DOHH2 (cell line): ENCODE measurements around the gene PRR23E.

Experiments used
- H3F3A ChIP-seq: fragments of 200-600 bp; sonication (generic), shearing (Covaris generic); 2 replicates; pipeline ENCODE4 v1.6.0; 2016; ENCODE audit warnings: antibody characterized with exemption, mild to moderate bottlenecking; ENCODE audit not compliant: control insufficient read depth, insufficient read depth
- H3K27ac ChIP-seq: fragments of 200-600 bp; sonication (generic); 2 replicates; pipeline ENCODE4 v1.5.1; 2014; ENCODE audit warnings: low read depth, mild to moderate bottlenecking, low read length, moderate library complexity
- H3K27me3 ChIP-seq: fragments of 200-600 bp; sonication (generic); 2 replicates; pipeline ENCODE4 v1.6.1; 2014; ENCODE audit warnings: mild to moderate bottlenecking, low read length, mixed read lengths; ENCODE audit not compliant: control insufficient read depth
- H3K36me3 ChIP-seq: fragments of 200-600 bp; sonication (generic); 2 replicates; pipeline ENCODE4 v1.6.1; 2014; ENCODE audit warnings: mild to moderate bottlenecking, low read length, moderate library complexity, mixed read lengths; ENCODE audit not compliant: control insufficient read depth
- H3K4me1 ChIP-seq: fragments of 200-600 bp; sonication (generic); 2 replicates; pipeline ENCODE4 v1.6.1; 2014; ENCODE audit warnings: mild to moderate bottlenecking, low read length, mixed read lengths; ENCODE audit not compliant: control insufficient read depth
- H3K4me2 ChIP-seq: fragments of 200-600 bp; sonication (generic); 2 replicates; pipeline ENCODE4 v1.6.0; 2014; ENCODE audit warnings: mild to moderate bottlenecking, low read length, moderate library complexity
- H3K4me3 ChIP-seq: fragments of 200-600 bp; sonication (generic); 2 replicates; pipeline ENCODE4 v1.5.1; 2014; ENCODE audit warnings: mild to moderate bottlenecking, low read length, mixed read lengths
- H3K79me2 ChIP-seq: fragments of 200-600 bp; sonication (generic); 2 replicates; pipeline ENCODE4 v1.6.1; 2014; ENCODE audit warnings: mild to moderate bottlenecking, low read length, mixed read lengths; ENCODE audit not compliant: control insufficient read depth
- H3K9me2 ChIP-seq: fragments of 200-600 bp; sonication (generic); replicated peaks from 2 replicates; pipeline ENCODE4 v1.6.1; 2014; ENCODE audit warnings: mild to moderate bottlenecking, low read length, mixed read lengths; ENCODE audit not compliant: control insufficient read depth
- H3K9me3 ChIP-seq: fragments of 200-600 bp; sonication (generic); 2 replicates; pipeline ENCODE4 v1.6.1; 2014; ENCODE audit warnings: antibody characterized with exemption, low read length, mixed read lengths; ENCODE audit not compliant: control insufficient read depth, insufficient read depth
- H4K20me1 ChIP-seq: fragments of 200-600 bp; sonication (generic); 2 replicates; pipeline ENCODE4 v1.6.0; 2014; ENCODE audit warnings: low read depth, mild to moderate bottlenecking, antibody characterized with exemption, low read length, moderate library complexity; ENCODE audit not compliant: control insufficient read depth, insufficient read depth
- CTCF ChIP-seq: fragments of 200-600 bp; sonication (generic); IDR thresholded peaks from one replicate; pipeline ENCODE4 v1.5.1; 2014; ENCODE audit warnings: antibody characterized with exemption, mild to moderate bottlenecking, low read depth, low read length; ENCODE audit not compliant: poor library complexity, severe bottlenecking
- EZH2phosphoT487 ChIP-seq: fragments of 200-600 bp; sonication (generic); IDR thresholded peaks from 2 replicates; pipeline ENCODE4 v1.6.1; 2017; ENCODE audit warnings: borderline replicate concordance, mild to moderate bottlenecking, antibody characterized with exemption, low read length, moderate library complexity, mixed read lengths

The PRR23E gene

DNA sequence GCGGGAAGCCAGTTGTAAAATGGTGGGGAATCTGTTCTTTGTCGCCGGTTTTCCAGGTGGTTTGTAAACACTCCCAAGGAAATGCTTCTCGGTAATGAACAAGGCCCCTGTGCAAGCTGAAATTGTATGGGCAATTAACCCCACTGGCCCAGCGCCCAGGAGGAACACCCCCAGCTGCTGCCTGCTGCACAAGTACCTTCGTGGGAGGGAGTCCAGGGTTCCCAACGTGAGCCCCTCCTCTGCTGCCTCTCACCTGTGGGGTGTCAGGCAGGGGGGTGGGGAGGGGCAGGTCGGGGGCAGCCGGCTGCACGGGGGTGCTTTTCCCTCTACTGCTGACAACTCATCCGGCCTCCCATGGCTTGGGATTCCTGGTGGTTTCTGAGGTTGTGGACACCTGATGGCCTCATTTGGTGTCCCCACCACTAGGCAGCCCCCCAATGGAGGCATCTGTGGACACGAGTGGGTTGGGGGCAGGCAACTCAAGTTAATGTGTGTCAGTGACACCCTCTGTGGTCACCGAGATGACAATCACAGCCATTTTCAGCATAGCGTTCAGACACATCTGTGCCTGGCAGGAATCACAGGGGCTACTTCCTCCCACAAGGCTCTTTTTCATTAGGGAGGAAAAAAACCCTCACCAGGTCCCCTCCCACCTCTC, 35.6 kb upstream of the PRR23E start:
- TF ChIP-seq CTCF (no peak), EZH2phosphoT487 (no peak)
- Histone ChIP-seq H3K4me2 (no peak overlapping the region), H3K9me2 (no peaks in the 10 kb centered on the region; the same call in 1 of the 2 replicates), H4K20me1 (no peaks in the 10 kb centered on the region), H3F3A (no peaks in the 10 kb centered on the region), H3K4me1 (no peaks in the 10 kb centered on the region), H3K4me3 (no peak overlapping the region), H3K27me3 (no peaks in the 10 kb centered on the region), H3K27ac (no peak overlapping the region), H3K79me2 (no peaks in the 10 kb centered on the region), H3K9me3 (peaks cover 15% of the 10 kb centered on the region; the same call in 1 of the 2 replicates), H3K36me3 (no peaks in the 10 kb centered on the region)

GRCh38 chr3:127158614-127159229, 34.2 kb upstream of the PRR23E start:
- H4K20me1 ChIP-seq, result no peaks in the 10 kb centered on the region
- H3K36me3 ChIP-seq, result no peaks in the 10 kb centered on the region
- no peak overlapping the region for H3K4me3 ChIP-seq
- H3K9me2 ChIP-seq, result no peaks in the 10 kb centered on the region; the same call in 1 of the 2 replicates
- H3F3A ChIP-seq, result no peaks in the 10 kb centered on the region
- H3K27me3 ChIP-seq, result no peaks in the 10 kb centered on the region
- H3K79me2 ChIP-seq, result no peaks in the 10 kb centered on the region
- TF ChIP-seq EZH2phosphoT487 (no peak), CTCF (no peak)
- no peak overlapping the region for H3K4me2 ChIP-seq
- H3K4me1 ChIP-seq, result no peaks in the 10 kb centered on the region
- peaks cover 15% of the 10 kb centered on the region; the same call in 1 of the 2 replicates for H3K9me3 ChIP-seq
- H3K27ac ChIP-seq, result no peak overlapping the region

GRCh38 chr3:127159543-127159942, 33.4 kb upstream of the PRR23E start:
- no peaks in the 10 kb centered on the region for H3K27me3 ChIP-seq
- no peaks in the 10 kb centered on the region for H3K4me1 ChIP-seq
- H3K4me2 ChIP-seq, result no peak overlapping the region
- no peak overlapping the region for H3K27ac ChIP-seq
- TF ChIP-seq CTCF (no peak), EZH2phosphoT487 (no peak)
- H3K36me3 ChIP-seq, result no peaks in the 10 kb centered on the region
- no peak overlapping the region for H3K4me3 ChIP-seq
- H3F3A ChIP-seq, result no peaks in the 10 kb centered on the region
- no peaks in the 10 kb centered on the region; the same call in 1 of the 2 replicates for H3K9me2 ChIP-seq
- no peaks in the 10 kb centered on the region for H4K20me1 ChIP-seq
- H3K79me2 ChIP-seq, result no peaks in the 10 kb centered on the region
- H3K9me3 ChIP-seq, result peaks cover 9% of the 10 kb centered on the region; the same call in 1 of the 2 replicates
